Mammary epithelial cell (primary cell): ENCODE results near the gene SLC2A5.

Experiments
- CTCF ChIP-seq, 2 donors: IDR thresholded peaks in 1 of 2; conservative IDR thresholded peaks in 1 of 2; 2 replicates each; pipeline ENCODE4 v1.5.1; 2011 to 2012; ENCODE audit warnings: inconsistent platforms in 2 of 2, low read length in 2 of 2, mild to moderate bottlenecking in 2 of 2, control low read depth in 1 of 2, low read depth in 1 of 2; ENCODE audit not compliant: insufficient read depth in 1 of 2; ENCODE audit errors: extremely low read depth in 1 of 2
- EZH2 ChIP-seq: IDR thresholded peaks from 2 replicates; pipeline ENCODE4 v1.6.1; 2012; ENCODE audit warnings: low read length, inconsistent platforms, borderline replicate concordance

- TF ChIP-seq CTCF (conservative IDR thresholded peaks at IDR 0.05 in 1 of 2, IDR thresholded peaks at IDR 0.05 in 1 of 2; ENCODE audit: extremely low read depth in 1 of 2, insufficient read depth in 1 of 2, low read depth in 1 of 2, low read length in 2 of 2) (no peak), EZH2 (no peak)
These were observed 6.6 kb downstream of the SLC2A5 start for GRCh38 chr1:9062846-9063245.
